Mesenchymal stem cell (in vitro differentiated cells and primary cell): ENCODE results near the gene CHST15.

ENCODE experiments used
- DNase-seq: peaks from one replicate; pipeline ENCODE4 v3.0.0-alpha.2; 2013
- H2AFZ ChIP-seq: one replicate; pipeline ENCODE4 v1.6.1; 2013; ENCODE audit warnings: low read depth, mild to moderate bottlenecking, control low read depth, inconsistent platforms, low read length, moderate library complexity
- H2AK5ac ChIP-seq: 2 replicates; pipeline ENCODE4 v1.6.1; 2013; ENCODE audit warnings: low read length, moderate library complexity, mild to moderate bottlenecking, inconsistent platforms; ENCODE audit not compliant: severe bottlenecking
- H2BK120ac ChIP-seq: one replicate; pipeline ENCODE4 v1.6.1; 2013; ENCODE audit warnings: low read depth, mild to moderate bottlenecking, inconsistent platforms, low read length, moderate library complexity
- H2BK12ac ChIP-seq, 2 experiments: one replicate each; pipeline ENCODE4 v1.6.1; 2013; ENCODE audit warnings: inconsistent platforms in 2 of 2, low read length in 2 of 2, mild to moderate bottlenecking in 2 of 2, moderate library complexity in 2 of 2, control low read depth in 1 of 2
- H2BK15ac ChIP-seq: one replicate; pipeline ENCODE4 v1.6.1; 2013; ENCODE audit warnings: mild to moderate bottlenecking, low read depth, inconsistent platforms; ENCODE audit not compliant: poor library complexity, severe bottlenecking
- H2BK5ac ChIP-seq: 2 replicates; pipeline ENCODE4 v1.6.1; 2013; ENCODE audit warnings: low read depth, mild to moderate bottlenecking, low read length, control low read depth, inconsistent platforms; ENCODE audit not compliant: poor library complexity, severe bottlenecking
- H3K14ac ChIP-seq, 2 experiments: one replicate each; pipeline ENCODE4 v1.6.1; 2013; ENCODE audit warnings: inconsistent platforms in 2 of 2, low read length in 2 of 2, control low read depth in 1 of 2, mild to moderate bottlenecking in 1 of 2, moderate library complexity in 1 of 2
- H3K18ac ChIP-seq, 2 experiments: one replicate each; pipeline ENCODE4 v1.6.1; 2013; ENCODE audit warnings: inconsistent platforms in 2 of 2, low read length in 2 of 2, control low read depth in 1 of 2, low read depth in 1 of 2, mild to moderate bottlenecking in 1 of 2
- H3K23ac ChIP-seq, 2 experiments: one replicate each; pipeline ENCODE4 v1.6.1; 2013; ENCODE audit warnings: inconsistent platforms in 2 of 2, low read length in 2 of 2, mild to moderate bottlenecking in 2 of 2, moderate library complexity in 2 of 2, control low read depth in 1 of 2
- H3K27ac ChIP-seq: 2 replicates; pipeline ENCODE4 v1.5.1; 2013; ENCODE audit warnings: mild to moderate bottlenecking, moderate library complexity, low read length, control low read depth, inconsistent platforms; ENCODE audit not compliant: poor library complexity, severe bottlenecking
- H3K27me3 ChIP-seq, 2 experiments: 2 replicates each; pipeline versions ENCODE4 v1.6.1 to v1.7.0; 2013; ENCODE audit warnings: low read length in 2 of 2, mild to moderate bottlenecking in 2 of 2, moderate library complexity in 2 of 2, control low read depth in 1 of 2, inconsistent platforms in 1 of 2; ENCODE audit not compliant: control insufficient read depth in 1 of 2, insufficient read depth in 1 of 2
- H3K36me3 ChIP-seq, 2 experiments: 2 replicates each; pipeline versions ENCODE4 v1.6.1 to v1.7.0; 2013; ENCODE audit warnings: low read length in 2 of 2, control low read depth in 1 of 2, inconsistent platforms in 1 of 2, low read depth in 1 of 2, mild to moderate bottlenecking in 1 of 2; ENCODE audit not compliant: insufficient read depth in 2 of 2, control insufficient read depth in 1 of 2
- H3K4ac ChIP-seq, 2 experiments: one replicate each; pipeline ENCODE4 v1.6.1; 2013; ENCODE audit warnings: inconsistent platforms in 2 of 2, low read length in 2 of 2, mild to moderate bottlenecking in 2 of 2, moderate library complexity in 2 of 2, control low read depth in 1 of 2, low read depth in 1 of 2
- H3K4me1 ChIP-seq: 2 replicates; pipeline ENCODE4 v1.6.1; 2013; ENCODE audit warnings: low read depth, low read length, control low read depth; ENCODE audit not compliant: control insufficient read depth, insufficient read depth
- H3K4me2 ChIP-seq: 2 replicates; pipeline ENCODE4 v1.6.1; 2013; ENCODE audit warnings: low read length, mild to moderate bottlenecking, inconsistent platforms; ENCODE audit not compliant: poor library complexity, severe bottlenecking
- H3K4me3 ChIP-seq, 2 experiments: 2 replicates each; pipeline versions ENCODE4 v1.5.1 to v1.7.0; 2013; ENCODE audit warnings: low read length in 2 of 2, mild to moderate bottlenecking in 2 of 2, control low read depth in 1 of 2, low read depth in 1 of 2; ENCODE audit not compliant: insufficient read depth in 1 of 2
- H3K79me1 ChIP-seq: replicated peaks from 2 replicates; pipeline ENCODE4 v1.6.1; 2013; ENCODE audit warnings: mild to moderate bottlenecking, control low read depth, low read length, inconsistent platforms; ENCODE audit not compliant: poor library complexity, severe bottlenecking
- H3K9ac ChIP-seq: 2 replicates; pipeline ENCODE4 v1.7.0; 2013; ENCODE audit warnings: mild to moderate bottlenecking, low read length, moderate library complexity
- H3K9me3 ChIP-seq: 2 replicates; pipeline ENCODE4 v1.7.0; 2013; ENCODE audit warnings: mild to moderate bottlenecking, low read length; ENCODE audit not compliant: control insufficient read depth
- H4K8ac ChIP-seq: one replicate; pipeline ENCODE4 v1.6.1; 2013; ENCODE audit warnings: inconsistent platforms, mild to moderate bottlenecking, low read length, moderate library complexity
- H4K91ac ChIP-seq: one replicate; pipeline ENCODE4 v1.6.1; 2013; ENCODE audit warnings: mild to moderate bottlenecking, low read length, inconsistent platforms
- WGBS: methylation state at CpG from one replicate; pipeline ENCODE4 v1.1.7; 2013; ENCODE audit warnings: mixed read lengths; 5-methylcytosine and 5-hydroxymethylcytosine counted together

The CHST15 gene

GRCh38 chr10:124114696-124115095 lies 21.3 kb upstream of the CHST15 start:
- Histone ChIP-seq H3K4me2 (no peak overlapping the region), H3K36me3 (no peaks in the 10 kb centered on the region), H4K91ac (no peak overlapping the region), H3K4ac (no peak overlapping the region), H3K79me1 (no peaks in the 10 kb centered on the region), H2BK120ac (no peak overlapping the region), H3K9me3 (no peaks in the 10 kb centered on the region), H2BK12ac (peak overlapping the region in 1 of 2 experiments; percentile 38), H2BK5ac (no peak overlapping the region), H3K4me1 (no peaks in the 10 kb centered on the region), H3K18ac (no peak overlapping the region), H4K8ac (no peak overlapping the region), H2AK5ac (no peak overlapping the region), H2AFZ (no peak overlapping the region), H3K4me3 (no peak overlapping the region), H3K14ac (peak overlapping the region in 1 of 2 experiments; percentile 36), H3K9ac (no peak overlapping the region), H3K23ac (no peak overlapping the region), H3K27me3 (peaks cover 0 to 63% of the 10 kb centered on the region in 2 experiments), H3K27ac (no peak overlapping the region), H2BK15ac (no peak overlapping the region)
- 90% methylated on average over 4 of the region's 4 CpGs for WGBS
- no peak for DNase-seq

- Histone ChIP-seq H3K4me2 (no peak overlapping the region), H3K27ac (no peak overlapping the region), H3K27me3 (peaks cover 0 to 68% of the 10 kb centered on the region in 2 experiments), H2BK15ac (no peak overlapping the region), H4K91ac (no peak overlapping the region), H2AK5ac (no peak overlapping the region), H4K8ac (no peak overlapping the region), H3K79me1 (no peaks in the 10 kb centered on the region), H2AFZ (no peak overlapping the region), H3K9me3 (no peaks in the 10 kb centered on the region), H2BK120ac (no peak overlapping the region), H2BK5ac (no peak overlapping the region), H3K9ac (no peak overlapping the region), H3K23ac (no peak overlapping the region), H3K4ac (no peak overlapping the region), H3K4me3 (no peak overlapping the region), H3K4me1 (no peaks in the 10 kb centered on the region), H2BK12ac (no peak overlapping the region), H3K18ac (no peak overlapping the region), H3K14ac (no peak overlapping the region), H3K36me3 (no peaks in the 10 kb centered on the region)
- DNase-seq, result no peak
- 85% methylated on average over 15 of the region's 16 CpGs for WGBS
Measured at GRCh38 chr10:124112891-124113580, 19.6 kb upstream of the CHST15 start.

GRCh38 chr10:124110882-124111281 lies 17.5 kb upstream of the CHST15 start:
- H2BK120ac ChIP-seq, result no peak overlapping the region
- 87% methylated on average over 5 of the region's 5 CpGs for WGBS
- H4K8ac ChIP-seq, result no peak overlapping the region
- H3K4ac ChIP-seq, result no peak overlapping the region
- no peak for DNase-seq
- no peak overlapping the region for H3K9ac ChIP-seq
- no peak overlapping the region for H4K91ac ChIP-seq
- H2BK15ac ChIP-seq, result no peak overlapping the region
- H3K23ac ChIP-seq, result no peak overlapping the region
- H3K27ac ChIP-seq, result no peak overlapping the region
- no peaks in the 10 kb centered on the region for H3K79me1 ChIP-seq
- no peaks in the 10 kb centered on the region for H3K9me3 ChIP-seq
- H3K36me3 ChIP-seq, result no peaks in the 10 kb centered on the region
- no peak overlapping the region for H2AFZ ChIP-seq
- no peak overlapping the region for H2BK5ac ChIP-seq
- no peak overlapping the region for H3K4me2 ChIP-seq
- no peak overlapping the region for H3K18ac ChIP-seq
- peaks cover 11% of the 10 kb centered on the region for H3K4me1 ChIP-seq
- no peak overlapping the region for H2BK12ac ChIP-seq
- H3K27me3 ChIP-seq, result peaks cover 0 to 71% of the 10 kb centered on the region in 2 experiments
- no peak overlapping the region for H3K4me3 ChIP-seq
- no peak overlapping the region for H2AK5ac ChIP-seq
- H3K14ac ChIP-seq, result no peak overlapping the region

- H3K23ac ChIP-seq, result no peak overlapping the region
- H3K27me3 ChIP-seq, result peaks cover 0 to 56% of the 10 kb centered on the region in 2 experiments
- no peak overlapping the region for H3K4me3 ChIP-seq
- no peaks in the 10 kb centered on the region for H3K79me1 ChIP-seq
- H3K36me3 ChIP-seq, result no peaks in the 10 kb centered on the region
- peak overlapping the region in 1 of 2 experiments; percentile 74 for H2BK12ac ChIP-seq
- no peak overlapping the region for H4K8ac ChIP-seq
- H3K27ac ChIP-seq, result no peak overlapping the region
- no peak overlapping the region for H2BK120ac ChIP-seq
- H3K4ac ChIP-seq, result no peak overlapping the region
- H2BK5ac ChIP-seq, result no peak overlapping the region
- no peak overlapping the region for H3K4me2 ChIP-seq
- H3K9me3 ChIP-seq, result no peaks in the 10 kb centered on the region
- H4K91ac ChIP-seq, result peak overlapping the region; percentile 25
- DNase-seq, result no peak
- H3K14ac ChIP-seq, result no peak overlapping the region
- H2AFZ ChIP-seq, result no peak overlapping the region
- H2AK5ac ChIP-seq, result no peak overlapping the region
- H3K18ac ChIP-seq, result peak overlapping the region; percentile 6 to 60
- WGBS, result 61% methylated on average over 3 of the region's 4 CpGs
- peaks cover 13% of the 10 kb centered on the region for H3K4me1 ChIP-seq
- H2BK15ac ChIP-seq, result peak overlapping the region; percentile 60
- no peak overlapping the region for H3K9ac ChIP-seq
Measured at GRCh38 chr10:124109261-124109660, 15.9 kb upstream of the CHST15 start.
